ENCODE measurements around the gene SLC35F1. TPM values are rescaled to one million over a fixed set of nuclear protein-coding genes. Genes with fewer than 3 reads are reported as not detected.
A peak's percentile ranks its signal among the peaks of the same experiment; 100 is the strongest.

The SLC35F1 gene
- total and polyA plus RNA-seq, 7 donors: 0.04 to 0.32 (median 0.14) TPM; not detected in 1

DNA sequence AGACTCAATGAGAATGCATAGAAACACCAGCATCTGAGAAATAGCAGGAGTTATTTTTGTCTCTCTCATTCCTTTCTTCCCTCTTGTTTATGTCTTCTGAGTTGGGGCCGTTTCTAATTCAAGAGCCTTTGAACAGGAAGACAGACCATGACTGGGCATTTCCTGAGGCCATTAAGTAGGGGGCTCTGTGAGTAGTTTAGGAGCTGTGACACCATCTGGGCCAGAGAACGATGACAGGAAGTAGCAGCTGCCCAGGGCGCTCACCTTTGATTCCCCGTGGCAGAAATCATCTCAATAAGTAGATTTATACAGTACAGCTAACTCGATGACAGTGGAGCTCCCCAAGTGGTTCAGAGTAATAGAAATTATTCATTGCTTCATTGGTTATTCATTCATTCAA, 342.6 kb downstream of the SLC35F1 start:
- peaks cover 0 to 4% (median 0%) of the 10 kb centered on the region in 3 donors for H3K27me3 ChIP-seq (ENCODE audit: insufficient read depth in 3 of 3, low read length in 2 of 3)
- H3K36me3 ChIP-seq (ENCODE audit: insufficient read depth in 1 of 2, low read depth in 1 of 2): no peaks in the 10 kb centered on the region
- TF ChIP-seq CTCF (IDR thresholded peaks at IDR 0.05): no peak
- WGBS, 3 donors: 10 to 22% (median 18%) methylated on average over 5 of the region's 5 CpGs
- no peak overlapping the region for H3K27ac ChIP-seq
- DNase-seq (no peak), ATAC-seq (no peak)
- H3K4me3 ChIP-seq: no peak overlapping the region
- intact Hi-C loops (cut with DNase I): no loop called here
- no peaks in the 10 kb centered on the region for H3K9me3 ChIP-seq
- H3K4me1 ChIP-seq: no peaks in the 10 kb centered on the region

GRCh38 chr6:118252474-118252873, 345.4 kb downstream of the SLC35F1 start:
- WGBS, 3 donors: 96 to 100% (median 97%) methylated on average over 1 of the region's 1 CpG
- Histone ChIP-seq H3K4me1 (no peaks in the 10 kb centered on the region), H3K27ac (no peak overlapping the region), H3K4me3 (no peak overlapping the region), H3K9me3 (no peaks in the 10 kb centered on the region), H3K36me3 (ENCODE audit: insufficient read depth in 1 of 2, low read depth in 1 of 2) (no peaks in the 10 kb centered on the region), H3K27me3 (ENCODE audit: insufficient read depth in 3 of 3, low read length in 2 of 3) (peaks cover 0 to 4% (median 0%) of the 10 kb centered on the region in 3 donors)
- intact Hi-C loops (cut with DNase I): no loop called here
- ATAC-seq: no peak
- DNase-seq: no peak
- TF ChIP-seq CTCF (IDR thresholded peaks at IDR 0.05): no peak

DNA sequence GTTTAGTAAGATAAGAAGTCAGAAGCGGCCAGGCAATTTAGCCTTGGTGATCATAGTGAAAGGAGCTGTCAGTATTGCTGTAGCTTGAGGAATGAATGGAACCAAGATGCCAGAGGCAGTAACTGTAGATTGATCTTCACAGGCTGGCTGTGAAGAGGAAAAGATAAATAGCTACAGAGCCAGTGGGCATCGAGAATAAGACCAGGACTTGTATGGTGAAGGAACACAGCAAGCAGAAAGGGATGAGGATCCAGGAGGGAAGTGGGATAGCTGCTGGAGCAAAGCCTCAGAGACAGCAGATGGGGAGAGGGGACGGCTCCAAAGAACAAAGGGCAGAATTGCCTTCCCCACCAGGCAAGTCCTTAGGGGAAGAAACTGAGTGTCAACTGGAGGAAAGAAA, 346.7 kb downstream of the SLC35F1 start:
- H3K9me3 ChIP-seq: no peaks in the 10 kb centered on the region
- no peak overlapping the region for H3K27ac ChIP-seq
- no peak overlapping the region for H3K4me3 ChIP-seq
- no peaks in the 10 kb centered on the region for H3K4me1 ChIP-seq
- no peak for DNase-seq
- WGBS, 3 donors: 68 to 72% (median 69%) methylated on average over 3 of the region's 3 CpGs
- intact Hi-C loops (cut with DNase I): no loop called here
- no peak for TF ChIP-seq CTCF (IDR thresholded peaks at IDR 0.05)
- H3K27me3 ChIP-seq (ENCODE audit: insufficient read depth in 3 of 3, low read length in 2 of 3): peaks cover 0 to 4% (median 0%) of the 10 kb centered on the region in 3 donors
- no peaks in the 10 kb centered on the region for H3K36me3 ChIP-seq (ENCODE audit: insufficient read depth in 1 of 2, low read depth in 1 of 2)
- no peak for ATAC-seq

DNA sequence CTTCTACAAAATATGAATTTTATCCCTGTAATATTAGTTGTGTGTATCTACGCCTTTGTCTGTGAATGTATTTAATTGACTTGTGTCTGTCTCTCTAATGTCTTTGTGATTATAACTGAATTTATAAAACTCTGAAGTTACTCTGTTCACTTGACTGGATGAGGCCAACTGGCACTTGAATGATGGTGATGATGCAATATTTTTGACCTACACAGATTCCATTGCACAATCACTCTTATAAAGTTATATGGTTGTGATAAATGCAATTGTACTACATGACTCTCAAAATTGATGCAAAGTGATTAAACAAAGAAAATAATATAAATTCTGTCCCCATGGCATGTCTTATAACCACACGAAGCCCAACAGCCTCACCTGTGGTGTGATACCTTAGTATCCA, 353.8 kb downstream of the SLC35F1 start:
- H3K27me3 ChIP-seq (ENCODE audit: insufficient read depth in 3 of 3, low read length in 2 of 3): no peaks in the 10 kb centered on the region
- DNase-seq (no peak), ATAC-seq (no peak)
- no peaks in the 10 kb centered on the region for H3K4me1 ChIP-seq
- H3K36me3 ChIP-seq (ENCODE audit: insufficient read depth in 1 of 2, low read depth in 1 of 2): no peaks in the 10 kb centered on the region
- TF ChIP-seq CTCF (IDR thresholded peaks at IDR 0.05): no peak
- 89 to 94% (median 94%) methylated on average over 2 of the region's 2 CpGs for WGBS, 3 donors
- intact Hi-C loops (cut with DNase I): loop anchor here in 1 of 2 donors (5.0 kb wide), 1 partner anchor 284 kb away; no protein-coding TSS in a partner anchor
- no peak overlapping the region for H3K4me3 ChIP-seq
- H3K9me3 ChIP-seq: no peaks in the 10 kb centered on the region
- no peak overlapping the region for H3K27ac ChIP-seq

GRCh38 chr6:118263921-118264486, 356.9 kb downstream of the SLC35F1 start:
- Histone ChIP-seq H3K27me3 (ENCODE audit: insufficient read depth in 3 of 3, low read length in 2 of 3) (no peaks in the 10 kb centered on the region), H3K4me3 (no peak overlapping the region), H3K9me3 (no peaks in the 10 kb centered on the region), H3K27ac (no peak overlapping the region), H3K36me3 (ENCODE audit: insufficient read depth in 1 of 2, low read depth in 1 of 2) (no peaks in the 10 kb centered on the region), H3K4me1 (no peaks in the 10 kb centered on the region)
- no peak for DNase-seq
- 20 to 27% (median 21%) methylated on average over 2 of the region's 2 CpGs for WGBS, 3 donors
- ATAC-seq: peak; percentile 52 to 83 (median 67)
- TF ChIP-seq CTCF (IDR thresholded peaks at IDR 0.05): peak; percentile 60
- intact Hi-C loops (cut with DNase I): loop anchor here (2.0 to 5.0 kb wide), 3 partner anchors 287 to 293 kb away; no protein-coding TSS in a partner anchor
